GM19025 (cell line): ENCODE results near the gene FBN1.

Experiments
- ATAC-seq: cut with Tn5 transposase; IDR thresholded peaks from one replicate; pipeline ENCODE4 v1.9.1; 2021; ENCODE audit warnings: mild to moderate bottlenecking, low read depth, moderate library complexity; ENCODE audit not compliant: unreplicated experiment

The FBN1 gene

GRCh38 chr15:48527517-48527916, 118.0 kb downstream of the FBN1 start:
- no peak for ATAC-seq

DNA sequence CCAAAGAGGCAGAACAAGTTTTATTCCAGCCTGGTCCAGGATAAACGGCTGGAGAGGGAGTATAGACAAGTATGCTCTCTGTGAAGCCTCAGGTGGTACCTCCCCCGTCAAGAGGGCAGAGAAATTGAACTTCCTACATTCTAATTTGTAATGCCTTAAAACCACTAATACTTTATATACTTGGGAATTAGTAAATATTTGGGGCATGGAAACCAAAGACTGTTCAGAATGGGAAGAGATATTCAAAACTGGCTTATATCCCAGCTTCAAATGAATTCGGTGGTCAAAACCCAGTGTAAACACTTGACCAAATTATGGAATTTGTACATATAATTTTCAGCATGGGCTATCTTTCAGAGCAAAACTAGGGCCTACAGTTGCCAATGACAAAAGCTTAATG, 122.6 kb downstream of the FBN1 start:
- ATAC-seq: no peak

GRCh38 chr15:48522123-48522522, 123.4 kb downstream of the FBN1 start:
- ATAC-seq: no peak

DNA sequence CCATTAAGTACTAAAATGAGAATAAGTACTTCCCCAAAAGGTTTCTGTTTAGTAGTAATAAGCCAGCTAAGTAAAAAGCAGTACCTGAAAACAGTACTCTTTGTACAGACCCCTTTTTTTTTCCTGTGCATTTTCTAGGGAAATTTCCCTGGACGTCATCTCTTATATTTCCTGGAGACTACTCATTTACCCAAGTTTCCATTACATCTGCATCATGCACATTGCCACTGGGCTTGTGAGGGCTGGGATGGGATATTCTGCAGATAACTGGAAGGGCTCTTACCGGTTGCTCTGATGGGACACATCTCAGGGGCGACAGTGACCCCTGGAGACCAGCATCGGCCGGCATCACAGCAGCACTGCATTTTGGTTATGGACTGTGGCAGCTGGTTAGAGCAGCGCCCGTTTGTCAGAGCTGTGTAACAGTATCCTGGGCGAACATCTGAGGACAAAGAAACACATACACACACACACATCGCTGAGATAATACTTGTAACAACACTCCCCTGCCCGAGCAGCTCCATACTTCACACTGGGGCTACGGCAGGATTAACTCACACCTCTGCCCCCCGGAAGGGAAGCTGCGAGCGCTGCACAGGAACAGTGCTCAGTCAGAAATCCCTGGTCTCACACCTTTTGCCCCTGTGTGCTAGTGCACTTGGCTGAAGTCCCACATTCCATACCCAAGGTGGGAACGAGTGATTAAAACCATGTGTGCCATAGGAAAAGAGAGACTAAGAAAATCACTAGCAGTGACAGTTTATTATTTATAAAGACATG, 124.9 kb downstream of the FBN1 start:
- no peak for ATAC-seq

DNA sequence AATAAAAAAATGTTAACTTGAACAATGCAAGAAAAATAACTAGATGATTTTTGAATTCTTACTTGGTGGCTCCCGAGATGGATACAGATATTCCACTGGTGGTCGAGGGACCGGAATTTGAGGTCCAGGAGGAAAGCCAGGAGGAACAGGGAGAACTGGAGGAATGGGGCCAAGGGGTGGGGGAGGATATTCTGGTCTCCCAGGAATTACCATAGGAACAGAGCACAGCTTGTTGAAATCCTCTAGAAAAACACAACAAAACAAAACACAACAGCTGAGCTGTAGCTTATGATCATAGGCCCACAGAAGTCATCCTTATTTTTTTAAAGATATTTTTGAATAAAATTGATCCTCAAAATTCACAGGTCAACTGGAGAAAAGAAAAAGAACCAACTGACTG, 129.4 kb downstream of the FBN1 start:
- no peak for ATAC-seq

- ATAC-seq: no peak
Measured at GRCh38 chr15:48515500-48515899, 130.0 kb downstream of the FBN1 start.

- no peak for ATAC-seq
Measured at GRCh38 chr15:48514103-48514816, 131.2 kb downstream of the FBN1 start.

GRCh38 chr15:48510976-48511375, 134.5 kb downstream of the FBN1 start:
- no peak for ATAC-seq

DNA sequence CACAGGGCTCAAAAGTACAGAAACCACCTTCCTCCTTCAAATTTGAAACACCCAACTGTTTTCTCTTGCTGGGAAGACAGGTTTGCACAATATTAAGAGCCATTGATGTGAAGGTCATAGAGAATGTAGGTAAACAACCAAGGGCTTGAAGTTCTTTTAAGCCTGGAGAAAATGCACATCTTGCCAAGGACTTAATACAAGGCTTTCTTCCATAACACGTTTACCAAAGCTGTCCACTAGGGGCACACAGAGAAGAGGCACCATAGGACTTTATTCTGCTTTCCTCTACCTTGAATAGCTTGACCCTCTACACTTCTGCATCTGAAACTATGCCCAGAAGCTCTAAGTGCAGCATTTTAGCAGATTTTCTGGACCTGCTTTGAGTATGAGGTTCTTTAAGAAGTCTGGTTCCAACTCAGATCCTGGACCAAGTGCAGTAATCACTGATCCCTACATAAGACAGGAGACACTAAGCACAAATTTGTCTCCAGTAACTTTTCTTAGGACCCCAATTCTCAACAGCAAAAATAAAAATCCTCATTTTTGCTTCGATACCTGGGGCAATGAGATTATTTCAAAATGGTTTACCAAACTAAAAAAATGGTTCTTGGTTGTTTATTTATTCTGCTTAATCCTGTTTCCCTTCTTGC, 138.0 kb downstream of the FBN1 start:
- ATAC-seq: no peak

- ATAC-seq: no peak
Measured at GRCh38 chr15:48505067-48505466, 140.4 kb downstream of the FBN1 start.

- ATAC-seq: no peak
Measured at GRCh38 chr15:48501208-48501607, 144.3 kb downstream of the FBN1 start.

- no peak for ATAC-seq
Measured at GRCh38 chr15:48500595-48500994, 144.9 kb downstream of the FBN1 start.

GRCh38 chr15:48499978-48500377, 145.5 kb downstream of the FBN1 start:
- no peak for ATAC-seq

DNA sequence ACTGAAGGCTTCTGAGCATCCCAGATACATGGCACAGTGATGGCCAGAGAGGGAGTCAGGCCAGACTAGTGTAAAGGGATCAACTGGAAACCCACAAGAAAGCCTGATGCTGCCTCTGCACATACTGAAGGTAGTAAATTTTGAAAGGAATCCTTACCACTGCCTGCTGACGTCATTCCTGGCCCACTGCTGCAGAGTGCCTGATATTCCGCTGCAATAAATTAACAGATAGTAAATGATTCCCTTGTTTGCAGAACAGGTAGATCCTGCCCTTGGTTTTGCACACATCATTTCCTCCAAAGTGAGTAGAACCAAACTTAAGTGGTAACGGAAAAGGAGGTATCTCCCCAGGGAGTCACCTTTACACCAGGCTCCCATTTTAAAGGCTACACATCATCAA, 146.7 kb downstream of the FBN1 start:
- ATAC-seq: no peak

DNA sequence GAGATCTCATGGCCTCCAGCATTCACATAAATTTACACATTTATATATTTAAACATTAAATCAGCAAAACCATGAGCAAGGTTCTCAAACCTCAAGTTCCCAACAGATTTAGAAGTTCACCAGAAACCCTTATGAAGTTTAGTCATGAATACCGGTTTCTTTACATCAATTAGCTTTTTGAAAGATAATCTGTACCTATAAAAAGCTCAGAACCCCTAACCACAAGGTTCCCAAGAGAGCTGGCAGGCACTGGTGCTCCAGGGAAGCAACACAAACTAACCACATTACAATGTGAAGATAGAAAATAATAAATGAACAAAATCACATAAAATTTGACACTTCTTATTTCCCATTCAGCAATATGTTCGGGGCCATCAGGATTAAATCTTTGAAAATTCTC, 150.9 kb downstream of the FBN1 start:
- ATAC-seq: no peak

DNA sequence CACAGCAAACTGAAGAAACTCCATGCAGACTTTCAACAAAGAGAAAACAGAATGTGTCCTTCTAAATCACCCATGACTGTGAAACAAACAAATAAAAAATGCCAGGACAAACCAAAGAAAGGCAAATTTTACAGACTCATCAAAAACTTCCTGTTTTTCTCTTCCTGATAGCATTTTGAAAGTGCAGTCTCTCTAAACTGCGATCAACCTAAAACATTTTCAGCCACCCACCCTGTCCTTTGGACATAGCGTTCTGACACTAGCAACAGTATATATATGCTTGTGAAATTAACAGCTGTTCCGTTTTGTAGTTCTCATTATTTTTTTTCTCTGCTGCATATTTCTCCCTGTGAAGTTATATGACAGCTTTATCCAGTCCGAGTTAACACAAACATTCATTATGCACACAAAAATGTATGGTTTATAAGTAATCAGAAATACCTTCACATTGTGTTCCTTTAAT, 151.7 kb downstream of the FBN1 start:
- no peak for ATAC-seq

- no peak for ATAC-seq
Measured at GRCh38 chr15:48493084-48493762, 152.3 kb downstream of the FBN1 start.

DNA sequence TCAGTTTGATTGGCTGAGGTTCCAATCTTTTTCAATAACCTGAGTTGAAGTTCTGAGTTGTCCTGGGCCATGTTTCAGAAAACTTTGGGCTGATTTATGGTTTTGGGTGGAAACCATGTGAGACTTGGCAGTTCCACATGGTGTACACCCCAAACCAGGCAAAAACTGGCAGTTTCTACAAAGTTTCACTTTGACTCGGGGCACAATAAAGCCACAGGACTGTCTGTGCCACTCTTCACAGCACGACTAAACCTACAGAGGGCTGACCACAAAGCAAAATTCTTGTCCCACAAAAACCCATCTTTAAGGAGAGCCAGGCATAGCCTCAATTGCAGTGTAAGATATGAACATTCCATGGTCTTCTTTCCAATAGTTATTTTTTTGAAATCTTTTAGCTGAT, 159.3 kb downstream of the FBN1 start:
- no peak for ATAC-seq

DNA sequence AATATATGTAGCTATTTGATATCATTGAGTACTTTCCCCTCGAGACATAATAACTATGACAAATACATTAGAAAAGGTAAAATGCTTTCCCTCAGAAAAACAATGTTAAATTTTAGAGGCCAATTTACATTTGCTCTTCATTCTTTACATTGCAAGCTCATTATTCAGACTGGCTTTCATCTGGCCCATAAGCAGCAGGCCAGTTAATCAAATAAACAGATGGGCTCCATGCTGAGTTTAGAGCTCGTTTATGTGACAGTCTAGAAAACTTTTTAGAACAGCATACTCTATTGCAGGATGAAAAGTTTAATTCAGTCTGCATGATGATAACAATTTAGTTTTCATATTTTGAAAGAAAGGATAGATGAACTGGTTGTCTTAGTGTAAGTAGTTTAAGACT, 163.7 kb downstream of the FBN1 start:
- no peak for ATAC-seq

GRCh38 chr15:48479751-48480150, 165.8 kb downstream of the FBN1 start:
- ATAC-seq: no peak

- ATAC-seq: no peak
Measured at GRCh38 chr15:48478581-48478980, 166.9 kb downstream of the FBN1 start.
